ENCODE results near the gene PIGU. TPM values are rescaled to one million over a fixed set of nuclear protein-coding genes. Genes with fewer than 3 reads are reported as not detected.

PIGU gene
- total and polyA plus RNA-seq, 9 of the 15 experiments (the other 6 are each of a cell fraction or from before 2014, with no cell fraction given), result 6.5 to 100 (median 28.1) TPM

GRCh38 chr20:34713194-34713943 lies 36.5 kb upstream of the PIGU start (continued):
- TF ChIP-seq ETV6 (IDR thresholded peaks at IDR 0.05; ENCODE audit: borderline replicate concordance in 1 of 2, low read depth in 2 of 2, low read length in 1 of 2), result no peak
- no peak for TF ChIP-seq ETV6 (CRISPR knock-in tag; IDR thresholded peaks at IDR 0.05; ENCODE audit: borderline replicate concordance)
- TF ChIP-seq NFYB (IDR thresholded peaks at IDR 0.05; ENCODE audit: extremely low read depth, insufficient read length), result no peak
- TF ChIP-seq NCOA1 (IDR thresholded peaks at IDR 0.05; ENCODE audit: low read depth), result peak; percentile 80
- peak; percentile 98 for TF ChIP-seq ATF3 (IDR thresholded peaks at IDR 0.05)
- TF ChIP-seq ATF3 (CRISPR knock-in tag; conservative IDR thresholded peaks at IDR 0.05), result peak; percentile 91
- no peak for TF ChIP-seq CHD7 (IDR thresholded peaks at IDR 0.05; ENCODE audit: low read depth, low read length)
- TF ChIP-seq STAT6 (CRISPR knock-in tag; IDR thresholded peaks at IDR 0.05), result no peak
- peak; percentile 69; the same call in 1 of the 2 replicates for TF ChIP-seq CHAMP1 (IDR thresholded peaks at IDR 0.05)

All from K562 (cell line).